HepG2 (cell line): Measurements from ENCODE around the gene SLC12A3. TPM values are rescaled to one million over a fixed set of nuclear protein-coding genes. Genes with fewer than 3 reads are reported as not detected.
A peak's percentile ranks its signal among the peaks of the same experiment; 100 is the strongest.

Experiments
- HNRNPLL ChIP-seq: fragments of 200-400 bp; formaldehyde crosslinking; IDR thresholded peaks from 2 replicates; pipeline ENCODE4 v1.6.1; 2017; ENCODE audit warnings: mild to moderate bottlenecking, low read depth, low read length; ENCODE audit not compliant: poor library complexity, severe bottlenecking
- NFIB ChIP-seq: sonication (generic); formaldehyde crosslinking; IDR thresholded peaks from 2 replicates; pipeline ENCODE4 v1.9.0; 2021; ENCODE audit warnings: missing genetic modification reagents, mild to moderate bottlenecking, borderline replicate concordance
- SMARCE1 ChIP-seq: fragments of 450-650 bp; IDR thresholded peaks from 2 replicates; pipeline ENCODE4 v1.6.1; 2017; ENCODE audit warnings: borderline replicate concordance
- TSC22D2 ChIP-seq: sonication (generic); formaldehyde crosslinking; IDR thresholded peaks from 2 replicates; pipeline ENCODE4 v1.5.1; 2020; ENCODE audit warnings: missing genetic modification reagents, mild to moderate bottlenecking, borderline replicate concordance
- ZBTB4 ChIP-seq: sonication (generic); formaldehyde crosslinking; IDR thresholded peaks from 2 replicates; pipeline ENCODE4 v1.4.0; 2020; ENCODE audit warnings: missing genetic modification reagents, mild to moderate bottlenecking, borderline replicate concordance
- ZFP36L2 ChIP-seq: sonication (generic); formaldehyde crosslinking; IDR thresholded peaks from 2 replicates; pipeline ENCODE4 v1.4.0; 2020; ENCODE audit warnings: missing genetic modification reagents
- ZNF33B ChIP-seq: sonication (generic); formaldehyde crosslinking; IDR thresholded peaks from 2 replicates; pipeline ENCODE4 v1.5.1; 2020; ENCODE audit warnings: mild to moderate bottlenecking, missing genetic modification reagents
- ZNF350 ChIP-seq: sonication (generic); formaldehyde crosslinking; IDR thresholded peaks from 2 replicates; pipeline ENCODE4 v1.4.0; 2020; ENCODE audit warnings: mild to moderate bottlenecking, low read depth, missing genetic modification reagents, borderline replicate concordance
- ZNF562 ChIP-seq: sonication (generic); formaldehyde crosslinking; IDR thresholded peaks from 2 replicates; pipeline ENCODE4 v1.8.0; 2022; ENCODE audit warnings: missing genetic modification reagents, borderline replicate concordance
- ZNF772 ChIP-seq: sonication (generic); formaldehyde crosslinking; IDR thresholded peaks from 2 replicates; pipeline ENCODE4 v1.5.0; 2020; ENCODE audit warnings: mild to moderate bottlenecking, missing genetic modification reagents
- ZSCAN29 ChIP-seq: sonication (generic); formaldehyde crosslinking; conservative IDR thresholded peaks from 2 replicates; pipeline ENCODE4 v1.4.0; 2020; ENCODE audit warnings: mild to moderate bottlenecking, missing genetic modification reagents
- polyA plus RNA-seq, 8 experiments: library from polyadenylated mRNA; depleted of rRNA in 3 of 8; stranded (reverse) in 7 of 8; unstranded in 1 of 8; fragments of >200 nt; fragmentation: Illumina TruSeq in 4 of 8; extraction: Trizol in 4 of 8; gene quantifications; 2 replicates each; pipeline versions ENCODE4 v1.2.1 to v1.2.3, GENCODE V29; 2011 to 2016; ENCODE audit warnings: low read depth in 4 of 8, missing spikeins in 1 of 8, mixed read lengths in 1 of 8; ENCODE audit not compliant: insufficient read depth in 1 of 8
- total RNA-seq, 5 experiments: library from RNA; depleted of rRNA; stranded (reverse); fragments of >200 nt; fragmentation: Illumina TruSeq; extraction: Trizol; gene quantifications; 2 replicates each; pipeline ENCODE4 v1.2.3, GENCODE V29; 2016; ENCODE audit warnings: low read depth in 1 of 5
- TF ChIP-seq, protein P1 (sequence below): sonication (generic); formaldehyde crosslinking; IDR thresholded peaks from 2 replicates; pipeline ENCODE4 v1.9.0; 2021; ENCODE audit warnings: mild to moderate bottlenecking, missing genetic modification reagents
- TF ChIP-seq, protein P2 (sequence below): sonication (generic); formaldehyde crosslinking; IDR thresholded peaks from 2 replicates; pipeline ENCODE4 v1.4.0; 2020; ENCODE audit warnings: missing genetic modification reagents, mild to moderate bottlenecking, borderline replicate concordance

Gene SLC12A3
- total and polyA plus RNA-seq, 2 of the 13 experiments (the other 11 are each of a cell fraction or from before 2014, with no cell fraction given), result 6.2 TPM; not detected in 1

DNA sequence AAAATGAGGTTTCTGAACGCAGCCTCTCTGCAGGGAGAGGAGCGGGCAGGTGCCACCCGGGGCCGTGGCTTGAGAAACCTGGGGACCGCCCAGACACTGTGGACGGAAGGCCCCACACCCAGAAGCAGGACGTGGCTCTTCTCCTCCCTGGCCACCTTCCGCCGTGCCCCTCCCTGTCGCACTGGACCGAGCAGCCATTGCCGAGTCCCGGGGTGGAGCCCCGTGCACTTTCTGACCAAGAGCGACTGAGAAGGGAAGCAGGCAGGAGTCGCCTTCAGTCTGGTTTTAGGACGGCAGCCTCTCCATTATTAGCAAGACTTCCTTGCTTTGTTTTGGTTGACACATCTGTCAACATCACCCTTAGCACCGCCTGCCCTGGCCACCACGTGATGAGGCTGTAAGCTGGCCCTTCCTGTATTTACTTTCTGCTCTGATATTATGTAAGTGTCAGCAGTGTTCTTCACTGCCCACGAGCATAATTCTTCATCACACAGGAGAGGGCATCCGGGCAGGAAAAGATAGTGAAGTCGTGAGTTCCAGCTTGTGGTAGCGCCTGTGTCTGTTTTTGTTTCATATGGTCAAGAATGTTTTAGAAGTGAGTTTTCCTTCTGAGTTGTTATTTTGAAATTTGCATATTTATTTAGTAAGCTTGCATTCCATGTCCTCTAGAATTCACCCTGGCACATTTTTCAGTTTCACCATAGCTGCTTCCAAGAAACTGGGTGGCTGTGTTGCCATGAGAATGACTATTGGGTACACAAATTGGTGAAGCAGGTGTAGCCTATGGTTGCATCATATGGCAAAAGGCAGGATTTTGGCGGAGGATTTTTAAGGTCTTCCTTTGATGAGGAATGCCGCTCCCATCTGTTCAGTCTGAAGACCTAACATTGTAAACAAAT is 68.0 kb downstream of the SLC12A3 start (continued):
- TF ChIP-seq, protein P1, sequence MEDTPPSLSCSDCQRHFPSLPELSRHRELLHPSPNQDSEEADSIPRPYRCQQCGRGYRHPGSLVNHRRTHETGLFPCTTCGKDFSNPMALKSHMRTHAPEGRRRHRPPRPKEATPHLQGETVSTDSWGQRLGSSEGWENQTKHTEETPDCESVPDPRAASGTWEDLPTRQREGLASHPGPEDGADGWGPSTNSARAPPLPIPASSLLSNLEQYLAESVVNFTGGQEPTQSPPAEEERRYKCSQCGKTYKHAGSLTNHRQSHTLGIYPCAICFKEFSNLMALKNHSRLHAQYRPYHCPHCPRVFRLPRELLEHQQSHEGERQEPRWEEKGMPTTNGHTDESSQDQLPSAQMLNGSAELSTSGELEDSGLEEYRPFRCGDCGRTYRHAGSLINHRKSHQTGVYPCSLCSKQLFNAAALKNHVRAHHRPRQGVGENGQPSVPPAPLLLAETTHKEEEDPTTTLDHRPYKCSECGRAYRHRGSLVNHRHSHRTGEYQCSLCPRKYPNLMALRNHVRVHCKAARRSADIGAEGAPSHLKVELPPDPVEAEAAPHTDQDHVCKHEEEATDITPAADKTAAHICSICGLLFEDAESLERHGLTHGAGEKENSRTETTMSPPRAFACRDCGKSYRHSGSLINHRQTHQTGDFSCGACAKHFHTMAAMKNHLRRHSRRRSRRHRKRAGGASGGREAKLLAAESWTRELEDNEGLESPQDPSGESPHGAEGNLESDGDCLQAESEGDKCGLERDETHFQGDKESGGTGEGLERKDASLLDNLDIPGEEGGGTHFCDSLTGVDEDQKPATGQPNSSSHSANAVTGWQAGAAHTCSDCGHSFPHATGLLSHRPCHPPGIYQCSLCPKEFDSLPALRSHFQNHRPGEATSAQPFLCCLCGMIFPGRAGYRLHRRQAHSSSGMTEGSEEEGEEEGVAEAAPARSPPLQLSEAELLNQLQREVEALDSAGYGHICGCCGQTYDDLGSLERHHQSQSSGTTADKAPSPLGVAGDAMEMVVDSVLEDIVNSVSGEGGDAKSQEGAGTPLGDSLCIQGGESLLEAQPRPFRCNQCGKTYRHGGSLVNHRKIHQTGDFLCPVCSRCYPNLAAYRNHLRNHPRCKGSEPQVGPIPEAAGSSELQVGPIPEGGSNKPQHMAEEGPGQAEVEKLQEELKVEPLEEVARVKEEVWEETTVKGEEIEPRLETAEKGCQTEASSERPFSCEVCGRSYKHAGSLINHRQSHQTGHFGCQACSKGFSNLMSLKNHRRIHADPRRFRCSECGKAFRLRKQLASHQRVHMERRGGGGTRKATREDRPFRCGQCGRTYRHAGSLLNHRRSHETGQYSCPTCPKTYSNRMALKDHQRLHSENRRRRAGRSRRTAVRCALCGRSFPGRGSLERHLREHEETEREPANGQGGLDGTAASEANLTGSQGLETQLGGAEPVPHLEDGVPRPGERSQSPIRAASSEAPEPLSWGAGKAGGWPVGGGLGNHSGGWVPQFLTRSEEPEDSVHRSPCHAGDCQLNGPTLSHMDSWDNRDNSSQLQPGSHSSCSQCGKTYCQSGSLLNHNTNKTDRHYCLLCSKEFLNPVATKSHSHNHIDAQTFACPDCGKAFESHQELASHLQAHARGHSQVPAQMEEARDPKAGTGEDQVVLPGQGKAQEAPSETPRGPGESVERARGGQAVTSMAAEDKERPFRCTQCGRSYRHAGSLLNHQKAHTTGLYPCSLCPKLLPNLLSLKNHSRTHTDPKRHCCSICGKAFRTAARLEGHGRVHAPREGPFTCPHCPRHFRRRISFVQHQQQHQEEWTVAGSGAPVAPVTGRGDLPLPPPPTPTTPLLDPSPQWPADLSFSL, result no peak
- TF ChIP-seq ZNF562 (no peak), HNRNPLL (no peak), ZNF772 (CRISPR knock-in tag) (0 out of 2 replicates have a peak, but pooled peaks have one; percentile 50), ZSCAN29 (CRISPR knock-in tag) (0 out of 2 replicates have a peak, but pooled peaks have one; percentile 31), SMARCE1 (no peak), ZFP36L2 (CRISPR knock-in tag) (no peak), ZNF350 (CRISPR knock-in tag) (0 out of 2 replicates have a peak, but pooled peaks have one; percentile 54), ZNF33B (no peak), TSC22D2 (CRISPR knock-in tag) (no peak), NFIB (CRISPR knock-in tag) (no peak), ZBTB4 (CRISPR knock-in tag) (no peak)
- TF ChIP-seq, protein P2, sequence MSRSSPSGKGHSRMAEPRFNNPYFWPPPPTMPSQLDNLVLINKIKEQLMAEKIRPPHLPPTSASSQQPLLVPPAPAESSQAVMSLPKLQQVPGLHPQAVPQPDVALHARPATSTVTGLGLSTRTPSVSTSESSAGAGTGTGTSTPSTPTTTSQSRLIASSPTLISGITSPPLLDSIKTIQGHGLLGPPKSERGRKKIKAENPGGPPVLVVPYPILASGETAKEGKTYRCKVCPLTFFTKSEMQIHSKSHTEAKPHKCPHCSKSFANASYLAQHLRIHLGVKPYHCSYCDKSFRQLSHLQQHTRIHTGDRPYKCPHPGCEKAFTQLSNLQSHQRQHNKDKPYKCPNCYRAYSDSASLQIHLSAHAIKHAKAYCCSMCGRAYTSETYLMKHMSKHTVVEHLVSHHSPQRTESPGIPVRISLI, result no peak
